Omental fat pad (tissue), 4 donors: Measurements from ENCODE around the gene KMT2E. TPM values are rescaled to one million over a fixed set of nuclear protein-coding genes. Genes with fewer than 3 reads are reported as not detected.

Experiments used
- ATAC-seq: fragments of 150-250 bp; one replicate; pipeline ENCODE4 v1.9.1; 2016; ENCODE audit warnings: mild to moderate bottlenecking, moderate library complexity; ENCODE audit not compliant: low FRiP score
- DNase-seq: peaks from one replicate; pipeline ENCODE4 v3.0.0-alpha.2; 2019; ENCODE audit warnings: low spot score
- total RNA-seq, 4 donors: library from RNA; depleted of rRNA; stranded (reverse); fragments of >200 nt; gene quantifications; one replicate each; pipeline ENCODE4 v1.1.0, GENCODE V29; 2016
- TF ChIP-seq, protein P1 (sequence below), 3 donors: fragments of 450-650 bp; IDR thresholded peaks; one replicate each; pipeline ENCODE4 v1.5.1; 2016 to 2017; ENCODE audit warnings: antibody characterized with exemption in 3 of 3, mild to moderate bottlenecking in 3 of 3, moderate library complexity in 2 of 3

The KMT2E gene
- total RNA-seq, 4 donors from 2014 or later = 75.3 to 124 (median 101) TPM

DNA sequence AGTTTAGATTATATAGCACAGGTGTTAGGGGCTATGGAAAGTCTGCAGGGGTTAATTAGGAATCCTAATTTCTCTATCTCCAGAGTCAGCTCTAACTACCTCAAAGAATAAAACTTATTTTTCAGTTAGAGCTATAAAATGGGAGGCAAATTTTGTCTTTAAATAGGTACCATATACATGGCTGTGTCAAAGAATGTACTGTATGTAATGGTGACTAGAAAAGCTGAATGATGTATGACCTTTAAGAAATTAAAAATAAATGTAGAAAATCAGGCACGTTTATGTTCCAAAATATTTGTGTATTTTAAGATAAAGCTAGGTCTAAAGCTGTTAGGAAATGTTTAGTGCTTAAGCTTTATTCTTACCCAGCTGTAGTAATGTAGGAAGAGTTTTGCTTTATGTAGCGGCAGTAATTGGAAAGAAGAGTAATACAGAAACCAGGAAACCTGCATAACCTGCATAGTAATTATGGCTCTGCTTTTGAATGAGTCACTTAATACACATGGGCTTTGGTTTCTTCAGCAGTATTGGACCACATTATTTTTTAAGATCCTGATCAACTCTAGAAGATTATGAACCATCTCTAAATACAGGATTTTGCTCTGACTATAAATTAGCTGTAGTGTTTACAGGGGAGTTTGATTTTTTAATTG, 85.0 kb downstream of the KMT2E start:
- no peak for DNase-seq
- TF ChIP-seq, protein P1, sequence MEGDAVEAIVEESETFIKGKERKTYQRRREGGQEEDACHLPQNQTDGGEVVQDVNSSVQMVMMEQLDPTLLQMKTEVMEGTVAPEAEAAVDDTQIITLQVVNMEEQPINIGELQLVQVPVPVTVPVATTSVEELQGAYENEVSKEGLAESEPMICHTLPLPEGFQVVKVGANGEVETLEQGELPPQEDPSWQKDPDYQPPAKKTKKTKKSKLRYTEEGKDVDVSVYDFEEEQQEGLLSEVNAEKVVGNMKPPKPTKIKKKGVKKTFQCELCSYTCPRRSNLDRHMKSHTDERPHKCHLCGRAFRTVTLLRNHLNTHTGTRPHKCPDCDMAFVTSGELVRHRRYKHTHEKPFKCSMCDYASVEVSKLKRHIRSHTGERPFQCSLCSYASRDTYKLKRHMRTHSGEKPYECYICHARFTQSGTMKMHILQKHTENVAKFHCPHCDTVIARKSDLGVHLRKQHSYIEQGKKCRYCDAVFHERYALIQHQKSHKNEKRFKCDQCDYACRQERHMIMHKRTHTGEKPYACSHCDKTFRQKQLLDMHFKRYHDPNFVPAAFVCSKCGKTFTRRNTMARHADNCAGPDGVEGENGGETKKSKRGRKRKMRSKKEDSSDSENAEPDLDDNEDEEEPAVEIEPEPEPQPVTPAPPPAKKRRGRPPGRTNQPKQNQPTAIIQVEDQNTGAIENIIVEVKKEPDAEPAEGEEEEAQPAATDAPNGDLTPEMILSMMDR (IDR thresholded peaks at IDR 0.05) = no peak
- ATAC-seq = peak; percentile 43

DNA sequence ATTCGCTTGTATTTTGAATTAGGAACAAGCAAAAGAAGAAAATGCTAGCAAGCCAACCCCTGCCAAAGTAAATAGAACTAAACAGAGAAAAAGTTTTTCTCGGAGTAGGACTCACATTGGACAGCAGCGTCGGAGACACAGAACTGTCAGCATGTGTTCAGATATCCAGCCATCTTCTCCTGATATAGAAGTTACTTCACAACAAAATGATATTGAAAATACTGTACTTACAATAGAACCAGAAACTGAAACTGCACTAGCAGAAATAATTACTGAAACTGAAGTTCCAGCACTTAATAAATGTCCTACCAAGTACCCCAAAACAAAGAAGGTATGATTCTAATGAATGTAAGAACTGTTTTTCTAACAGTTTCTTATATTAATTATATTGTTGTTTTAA, 87.9 kb downstream of the KMT2E start:
- ATAC-seq (no peak), DNase-seq (no peak)
- TF ChIP-seq, protein P1 (IDR thresholded peaks at IDR 0.05) = no peak

DNA sequence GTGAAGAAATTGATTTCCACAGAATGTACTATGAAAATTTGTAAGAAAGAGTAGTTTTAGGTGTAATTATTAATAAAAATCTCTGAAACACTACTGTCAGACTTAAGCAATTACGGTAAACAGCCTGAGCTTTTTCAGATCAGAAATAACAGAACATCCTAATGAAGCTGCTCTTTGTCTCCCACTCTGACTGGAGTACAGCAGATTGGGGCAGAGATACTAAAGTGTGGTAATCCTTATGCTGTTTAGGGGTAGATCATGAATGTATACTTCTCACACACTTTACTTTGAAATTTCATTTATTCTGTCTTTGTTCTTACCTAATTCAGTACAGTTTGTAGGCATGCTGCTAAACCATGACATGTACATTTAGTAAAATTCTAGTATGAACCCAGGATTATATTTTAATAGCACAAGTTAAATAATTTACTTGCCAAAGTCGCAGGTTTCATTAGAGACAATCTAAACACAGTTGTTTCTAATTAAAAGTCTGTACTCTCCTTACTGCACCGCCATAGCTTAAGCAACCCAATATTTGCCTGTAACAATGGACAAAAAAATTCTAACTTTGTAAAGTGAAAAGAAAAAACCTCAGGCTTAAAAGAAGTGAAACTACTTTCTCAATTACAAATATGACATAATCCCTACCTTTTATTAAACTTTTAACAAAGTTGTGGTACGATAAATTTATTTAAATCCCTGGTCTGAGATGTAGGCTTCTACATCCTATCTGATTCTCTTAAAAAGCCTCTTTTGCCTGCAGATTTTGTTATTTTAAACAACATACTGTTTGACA, 88.8 kb downstream of the KMT2E start:
- no peak for ATAC-seq
- TF ChIP-seq, protein P1 (IDR thresholded peaks at IDR 0.05) = no peak
- DNase-seq = no peak

DNA sequence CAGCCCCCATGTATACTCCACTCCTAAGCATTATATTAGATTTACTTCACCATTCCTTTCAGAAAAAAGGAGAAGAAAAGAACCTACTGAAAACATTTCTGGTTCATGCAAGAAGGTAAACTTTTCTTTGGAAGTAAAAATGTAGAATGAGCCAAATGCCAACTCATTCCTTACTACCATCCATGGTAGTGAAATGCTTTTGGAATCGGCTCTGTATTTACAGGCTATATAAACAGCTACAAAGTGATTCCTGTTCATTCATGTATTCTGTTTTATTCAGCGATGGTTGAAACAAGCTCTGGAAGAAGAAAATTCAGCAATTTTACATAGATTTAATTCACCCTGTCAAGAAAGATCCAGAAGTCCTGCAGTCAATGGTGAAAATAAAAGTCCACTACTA, 91.6 kb downstream of the KMT2E start:
- DNase-seq = no peak
- TF ChIP-seq, protein P1 (IDR thresholded peaks at IDR 0.05) = no peak
- ATAC-seq = no peak

DNA sequence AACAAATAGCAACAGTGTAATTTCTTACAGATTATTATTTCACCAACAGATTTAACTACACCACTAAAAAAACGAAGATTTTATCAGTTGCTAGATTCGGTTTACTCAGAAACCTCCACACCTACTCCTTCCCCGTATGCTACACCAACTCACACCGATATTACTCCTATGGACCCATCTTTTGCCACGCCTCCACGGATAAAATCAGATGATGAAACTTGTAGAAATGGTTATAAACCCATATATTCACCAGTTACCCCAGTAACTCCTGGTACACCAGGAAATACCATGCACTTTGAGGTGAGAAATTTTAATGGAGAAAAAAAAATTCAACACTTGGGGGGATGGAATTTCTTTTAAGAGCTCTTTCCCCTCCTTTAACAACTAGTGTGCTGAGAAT, 92.5 kb downstream of the KMT2E start:
- TF ChIP-seq, protein P1 (IDR thresholded peaks at IDR 0.05) = no peak
- ATAC-seq (no peak), DNase-seq (no peak)

DNA sequence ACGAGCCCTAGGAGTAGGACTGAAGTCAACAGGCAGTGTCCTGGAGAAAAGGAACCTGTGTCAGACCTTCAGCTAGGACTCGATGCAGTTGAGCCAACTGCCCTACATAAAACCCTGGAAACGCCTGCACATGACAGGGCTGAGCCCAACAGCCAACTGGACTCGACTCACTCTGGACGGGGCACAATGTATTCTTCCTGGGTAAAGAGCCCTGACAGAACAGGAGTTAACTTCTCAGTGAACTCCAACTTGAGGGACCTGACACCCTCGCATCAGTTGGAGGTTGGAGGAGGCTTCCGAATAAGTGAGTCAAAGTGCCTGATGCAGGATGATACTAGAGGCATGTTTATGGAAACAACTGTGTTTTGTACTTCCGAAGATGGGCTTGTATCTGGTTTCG, 93.5 kb downstream of the KMT2E start:
- TF ChIP-seq, protein P1 (IDR thresholded peaks at IDR 0.05) = no peak
- ATAC-seq (no peak), DNase-seq (no peak)
